Karpas-422 (cell line): ENCODE measurements around the gene BMPR1A. TPM values are rescaled to one million over a fixed set of nuclear protein-coding genes. Genes with fewer than 3 reads are reported as not detected.
"Not testable (repeated sequence)": the region's sequence is repeated elsewhere in the genome, so short reads cannot be mapped to it uniquely, and the experiment has no call there.

Experiments used
- DNase-seq: peaks from one replicate; pipeline ENCODE4 v3.0.0-alpha.2; 2015
- H2AFZ ChIP-seq: fragments of 200-600 bp; sonication (generic); 2 replicates; pipeline ENCODE4 v1.6.1; 2014; ENCODE audit warnings: antibody characterized with exemption, low read length, mixed read lengths
- H3K27ac ChIP-seq: fragments of 200-600 bp; sonication (generic); 2 replicates; pipeline ENCODE4 v1.5.1; 2014; ENCODE audit warnings: mild to moderate bottlenecking, low read length, moderate library complexity
- H3K27me3 ChIP-seq: fragments of 200-600 bp; sonication (generic); 2 replicates; pipeline ENCODE4 v1.6.1; 2014; ENCODE audit warnings: low read length, mixed read lengths
- H3K36me3 ChIP-seq: fragments of 200-600 bp; sonication (generic); 2 replicates; pipeline ENCODE4 v1.6.1; 2014; ENCODE audit warnings: low read length, mixed read lengths; ENCODE audit not compliant: insufficient read depth
- H3K4me1 ChIP-seq: fragments of 200-600 bp; sonication (generic); 2 replicates; pipeline ENCODE4 v1.6.1; 2014; ENCODE audit warnings: mild to moderate bottlenecking, low read length, mixed read lengths
- H3K4me2 ChIP-seq: fragments of 200-600 bp; sonication (generic); 2 replicates; pipeline ENCODE4 v1.6.1; 2014; ENCODE audit warnings: low read length, low read depth, mild to moderate bottlenecking; ENCODE audit not compliant: poor library complexity, severe bottlenecking
- H3K4me3 ChIP-seq: fragments of 200-600 bp; sonication (generic); 2 replicates; pipeline ENCODE4 v1.5.1; 2014; ENCODE audit warnings: mild to moderate bottlenecking, antibody characterized with exemption, low read length, mixed read lengths
- H3K79me2 ChIP-seq: fragments of 200-600 bp; sonication (generic); 2 replicates; pipeline ENCODE4 v1.6.1; 2014; ENCODE audit warnings: mild to moderate bottlenecking, low read length, mixed read lengths
- H3K9ac ChIP-seq: fragments of 200-600 bp; sonication (generic); 2 replicates; pipeline ENCODE4 v1.6.0; 2014; ENCODE audit warnings: low read length
- H3K9me2 ChIP-seq: fragments of 200-600 bp; sonication (generic), shearing (Covaris generic); replicated peaks from 2 replicates; pipeline ENCODE4 v1.6.0; 2014; ENCODE audit warnings: mild to moderate bottlenecking, low read length, moderate library complexity; ENCODE audit not compliant: insufficient read depth
- H3K9me3 ChIP-seq: fragments of 300-700, 200-600 bp; sonication (generic); 2 replicates; pipeline ENCODE4 v1.6.1; 2014; ENCODE audit warnings: low read length, mixed read lengths
- H4K20me1 ChIP-seq: fragments of 200-600 bp; sonication (generic); 2 replicates; pipeline ENCODE4 v1.6.1; 2014; ENCODE audit warnings: mild to moderate bottlenecking, antibody characterized with exemption, low read length, low read depth; ENCODE audit not compliant: insufficient read depth
- total RNA-seq: library from RNA; depleted of rRNA; stranded (reverse); fragments of >200 nt; shearing (Covaris generic); gene quantifications from 2 replicates; pipeline ENCODE4 v1.2.3, GENCODE V29; 2014; ENCODE audit warnings: low replicate concordance

BMPR1A gene
- total RNA-seq, 1 experiment from 2014 or later = 2.2 TPM

DNA sequence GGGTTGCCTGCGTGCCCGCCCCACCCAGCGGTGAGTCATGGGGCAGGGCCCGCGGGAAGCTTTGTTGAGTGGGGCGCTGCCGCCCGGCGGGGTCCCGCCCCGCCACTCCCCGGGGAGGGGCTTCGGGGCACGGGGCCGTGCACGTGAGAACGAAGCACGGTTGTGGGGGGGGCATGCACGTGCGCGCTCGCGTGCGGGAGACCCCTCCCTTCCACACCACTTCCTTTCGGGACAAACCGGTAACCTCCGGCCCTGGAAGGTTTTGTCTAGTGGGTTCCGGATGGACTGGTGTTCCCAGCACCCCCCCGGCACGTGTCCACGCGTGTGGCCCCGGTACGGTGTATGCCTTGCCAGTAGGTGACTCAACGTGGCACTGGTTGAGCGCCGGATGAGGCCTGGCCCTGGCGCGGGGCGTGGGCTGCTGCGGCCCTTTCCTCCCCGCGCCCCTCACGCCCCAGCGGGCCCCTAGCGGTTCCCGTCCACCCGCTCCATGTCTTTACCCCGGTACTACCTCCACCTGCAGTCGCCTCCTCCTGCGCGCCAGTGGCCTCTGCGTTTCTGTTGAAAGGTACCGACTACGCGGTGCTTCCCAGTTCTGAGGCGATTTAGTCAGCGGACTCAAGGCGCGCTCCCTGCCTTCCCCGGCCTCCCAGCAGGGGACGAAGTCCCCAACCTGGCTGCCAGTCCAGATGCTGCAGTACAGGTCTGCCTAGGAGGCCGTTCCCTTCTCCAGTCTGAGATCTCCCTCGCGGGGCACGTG is 215.0 kb downstream of the BMPR1A start:
- Histone ChIP-seq H3K4me2 (no peak overlapping the region), H3K4me1 (no peaks in the 10 kb centered on the region; the same call in none of the 2 replicates), H3K4me3 (no peak overlapping the region), H3K9me3 (no peaks in the 10 kb centered on the region), H3K9ac (no peak overlapping the region), H4K20me1 (no peaks in the 10 kb centered on the region), H3K79me2 (no peaks in the 10 kb centered on the region), H3K27ac (no peak overlapping the region), H3K27me3 (no peaks in the 10 kb centered on the region), H3K36me3 (no peaks in the 10 kb centered on the region), H3K9me2 (no peaks in the 10 kb centered on the region), H2AFZ (no peak overlapping the region)
- no peak for DNase-seq

DNA sequence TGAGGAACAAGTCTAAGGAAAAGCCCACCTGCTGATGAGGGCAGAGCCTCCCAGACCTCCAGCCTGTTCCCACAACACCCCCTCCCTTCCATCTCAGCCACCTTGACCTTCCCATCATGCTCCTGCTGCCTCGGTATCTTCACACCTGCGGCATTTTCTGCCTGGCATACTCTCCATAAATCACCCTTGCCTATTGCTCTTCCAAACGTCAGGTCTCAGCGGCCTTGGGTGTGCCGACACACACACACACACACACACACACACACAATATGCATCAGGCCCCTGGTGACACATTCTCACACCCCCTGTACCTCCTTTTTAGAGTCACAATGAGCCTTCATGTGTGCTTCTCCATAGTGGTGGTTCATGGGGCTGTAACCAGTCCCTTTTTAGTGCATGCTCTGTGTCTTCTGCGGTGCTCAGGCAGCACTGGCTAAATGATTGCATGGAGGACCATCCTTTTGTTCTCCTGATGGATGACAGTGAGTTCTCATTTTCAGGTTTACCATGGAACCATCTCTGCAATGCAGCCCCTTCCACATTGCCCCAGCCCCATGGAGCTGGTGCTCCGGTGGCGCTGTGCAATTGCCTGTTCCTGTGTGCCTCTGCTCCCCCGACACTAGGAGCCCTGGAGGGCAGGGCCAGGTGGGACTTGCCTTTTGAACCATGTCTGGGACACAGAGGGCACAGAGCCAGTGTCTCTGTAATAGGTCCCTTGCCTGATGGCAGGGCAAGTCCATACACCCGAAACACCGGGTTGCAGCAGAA is 216.4 kb downstream of the BMPR1A start:
- Histone ChIP-seq H3K36me3 (no peaks in the 10 kb centered on the region), H3K4me2 (no peak overlapping the region), H3K79me2 (no peaks in the 10 kb centered on the region), H3K9me3 (no peaks in the 10 kb centered on the region), H3K4me1 (no peaks in the 10 kb centered on the region), H3K27me3 (no peaks in the 10 kb centered on the region), H3K4me3 (no peak overlapping the region), H2AFZ (no peak overlapping the region), H4K20me1 (no peaks in the 10 kb centered on the region), H3K9ac (no peak overlapping the region), H3K27ac (no peak overlapping the region), H3K9me2 (no peaks in the 10 kb centered on the region)
- no peak for DNase-seq

DNA sequence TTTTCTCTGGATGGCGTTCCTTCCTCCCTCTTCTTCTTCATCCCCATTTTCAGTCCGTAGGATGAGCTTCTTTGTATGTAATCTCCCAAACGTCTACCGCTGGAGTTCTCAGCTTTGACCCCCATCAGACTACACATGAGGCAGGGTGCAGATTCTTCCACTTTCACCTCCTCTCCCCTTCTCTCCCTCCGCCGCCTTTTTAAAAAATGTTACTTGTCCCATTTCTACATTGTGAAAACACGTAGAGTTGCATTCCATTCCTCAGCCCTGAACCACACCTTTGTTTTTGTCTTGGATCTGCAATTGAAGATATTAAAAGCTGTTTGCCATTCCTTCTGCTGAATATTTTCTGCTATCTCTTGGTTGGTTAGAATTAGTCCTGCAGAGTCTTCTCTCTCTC is 218.1 kb downstream of the BMPR1A start:
- Histone ChIP-seq H3K9ac (no peak overlapping the region), H3K27me3 (no peaks in the 10 kb centered on the region), H3K36me3 (no peaks in the 10 kb centered on the region), H3K27ac (no peak overlapping the region), H3K4me2 (no peak overlapping the region), H4K20me1 (no peaks in the 10 kb centered on the region), H3K9me2 (no peaks in the 10 kb centered on the region), H2AFZ (no peak overlapping the region), H3K4me1 (no peaks in the 10 kb centered on the region), H3K9me3 (no peaks in the 10 kb centered on the region), H3K79me2 (no peaks in the 10 kb centered on the region), H3K4me3 (no peak overlapping the region)
- DNase-seq = no peak

DNA sequence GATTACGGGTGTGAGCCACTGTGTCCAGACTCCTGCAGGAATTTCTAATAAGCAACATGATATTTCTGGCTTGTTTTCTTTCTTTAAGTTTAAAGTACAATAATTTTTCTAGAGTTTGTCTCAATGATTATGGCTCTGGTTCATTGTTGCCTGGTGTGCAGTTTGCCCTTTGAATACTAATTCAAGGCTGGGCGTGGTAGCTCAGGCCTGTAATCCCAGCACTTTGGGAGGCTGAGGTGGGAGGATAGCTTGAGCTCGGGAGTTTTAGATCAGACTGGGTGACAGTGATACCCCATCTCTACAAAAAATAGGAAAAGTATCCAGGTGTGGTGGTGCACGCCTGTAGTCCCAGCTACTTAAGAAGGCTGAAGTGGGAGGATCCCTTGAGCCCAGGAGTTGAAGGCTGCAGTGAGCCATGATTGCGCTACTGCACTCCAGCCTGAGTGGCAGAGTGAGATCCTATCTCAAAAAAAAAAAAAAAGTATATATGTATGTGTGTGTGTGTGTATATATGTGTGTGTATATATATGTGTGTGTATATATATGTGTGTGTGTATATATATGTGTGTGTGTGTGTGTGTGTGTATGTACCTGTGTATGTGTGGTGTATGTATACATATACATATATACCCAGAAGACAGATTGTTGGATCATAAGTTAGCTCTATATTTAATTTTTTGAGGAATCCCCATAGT is 220.1 kb downstream of the BMPR1A start:
- Histone ChIP-seq H3K9ac (no peak overlapping the region), H3K36me3 (no peaks in the 10 kb centered on the region), H4K20me1 (no peaks in the 10 kb centered on the region), H3K27ac (no peak overlapping the region), H3K4me3 (no peak overlapping the region), H3K9me3 (no peaks in the 10 kb centered on the region), H3K27me3 (no peaks in the 10 kb centered on the region), H3K79me2 (no peaks in the 10 kb centered on the region), H3K4me2 (no peak overlapping the region), H3K4me1 (no peaks in the 10 kb centered on the region), H2AFZ (no peak overlapping the region), H3K9me2 (no peaks in the 10 kb centered on the region)
- no peak for DNase-seq

DNA sequence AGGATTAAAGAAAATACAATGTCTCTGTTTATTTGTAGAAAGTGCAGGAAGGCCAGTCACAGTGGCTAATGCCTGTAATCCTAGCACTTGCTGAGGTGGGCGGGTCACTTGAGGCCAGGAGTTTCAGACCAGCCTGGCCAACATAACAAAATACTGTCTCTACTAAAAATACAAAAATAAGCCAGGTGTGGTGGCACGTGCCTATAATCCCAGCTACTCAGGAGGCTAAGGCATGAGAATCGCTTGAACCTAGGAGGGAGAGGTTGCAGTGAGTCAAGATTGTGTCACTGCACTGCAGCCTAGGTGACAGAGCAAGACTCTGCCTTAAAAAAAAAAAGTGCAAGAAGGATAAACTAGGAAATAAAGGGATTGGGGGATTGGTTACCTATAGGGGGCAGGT is 222.0 kb downstream of the BMPR1A start:
- H3K9me3 ChIP-seq, H3K4me2 ChIP-seq, H3K27ac ChIP-seq, H3K9ac ChIP-seq, H4K20me1 ChIP-seq, H3K79me2 ChIP-seq, DNase-seq, H2AFZ ChIP-seq, H3K4me1 ChIP-seq, H3K4me3 ChIP-seq, H3K9me2 ChIP-seq, H3K36me3 ChIP-seq, H3K27me3 ChIP-seq: not testable (repeated sequence)

DNA sequence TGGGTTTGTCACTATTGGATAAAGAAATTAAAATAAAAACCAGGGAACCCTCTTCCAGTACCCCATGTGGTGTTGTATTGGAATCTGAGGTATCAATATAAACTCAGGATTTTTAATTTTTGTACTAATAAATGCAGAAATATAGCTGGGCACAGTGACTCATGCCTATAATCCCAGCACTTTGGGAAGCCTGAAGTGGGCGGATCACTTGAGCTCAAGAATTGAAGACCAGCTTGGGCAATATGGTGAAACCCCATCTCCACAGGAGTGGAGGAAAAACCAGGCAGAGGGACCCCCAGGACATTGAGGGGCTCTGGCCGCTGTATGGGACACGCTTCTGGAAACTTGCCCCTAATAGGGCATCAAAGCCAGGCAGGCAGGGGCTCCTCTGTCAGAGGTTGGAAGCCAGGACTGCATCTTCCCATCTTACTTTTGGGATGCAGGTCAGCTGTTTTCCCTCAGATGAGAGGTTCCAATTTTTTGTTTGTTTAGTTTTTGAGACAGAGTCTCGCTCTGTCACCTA is 222.9 kb downstream of the BMPR1A start:
- Histone ChIP-seq H4K20me1 (no peaks in the 10 kb centered on the region), H3K9ac (no peak overlapping the region), H3K27ac (no peak overlapping the region), H3K4me2 (no peak overlapping the region), H2AFZ (no peak overlapping the region), H3K4me3 (no peak overlapping the region), H3K27me3 (no peaks in the 10 kb centered on the region), H3K79me2 (no peaks in the 10 kb centered on the region), H3K4me1 (no peaks in the 10 kb centered on the region), H3K36me3 (no peaks in the 10 kb centered on the region), H3K9me3 (no peaks in the 10 kb centered on the region), H3K9me2 (no peaks in the 10 kb centered on the region)
- DNase-seq = no peak

DNA sequence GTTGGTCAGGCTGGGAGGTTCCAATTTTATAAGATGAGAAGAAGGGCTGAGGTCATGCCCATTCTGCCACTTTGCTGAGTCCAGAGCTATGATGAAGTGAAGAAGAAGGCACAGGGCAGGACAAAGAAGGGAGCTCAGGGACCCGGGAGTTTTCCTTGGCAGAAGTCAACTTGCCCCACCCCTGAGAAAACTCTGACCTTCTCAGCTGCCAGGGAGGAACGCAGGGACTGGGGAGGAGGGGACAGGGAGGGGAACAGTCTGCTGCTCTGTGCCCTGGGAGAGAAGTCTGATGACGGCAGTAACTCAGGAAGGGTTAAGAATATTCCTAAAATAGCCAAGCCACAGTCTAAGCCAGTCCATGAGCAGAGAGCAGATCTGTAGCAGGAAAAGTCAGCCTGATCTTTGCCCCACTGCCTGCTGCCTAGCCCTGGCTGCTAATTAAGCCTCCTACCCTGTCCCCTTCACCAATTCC is 223.6 kb downstream of the BMPR1A start:
- Histone ChIP-seq H3K36me3 (no peaks in the 10 kb centered on the region), H2AFZ (no peak overlapping the region), H3K4me3 (no peak overlapping the region), H3K9me2 (no peaks in the 10 kb centered on the region), H3K27ac (no peak overlapping the region), H3K79me2 (no peaks in the 10 kb centered on the region), H3K9ac (no peak overlapping the region), H3K27me3 (no peaks in the 10 kb centered on the region), H3K9me3 (no peaks in the 10 kb centered on the region), H3K4me1 (no peaks in the 10 kb centered on the region), H4K20me1 (no peaks in the 10 kb centered on the region), H3K4me2 (no peak overlapping the region)
- DNase-seq = no peak

DNA sequence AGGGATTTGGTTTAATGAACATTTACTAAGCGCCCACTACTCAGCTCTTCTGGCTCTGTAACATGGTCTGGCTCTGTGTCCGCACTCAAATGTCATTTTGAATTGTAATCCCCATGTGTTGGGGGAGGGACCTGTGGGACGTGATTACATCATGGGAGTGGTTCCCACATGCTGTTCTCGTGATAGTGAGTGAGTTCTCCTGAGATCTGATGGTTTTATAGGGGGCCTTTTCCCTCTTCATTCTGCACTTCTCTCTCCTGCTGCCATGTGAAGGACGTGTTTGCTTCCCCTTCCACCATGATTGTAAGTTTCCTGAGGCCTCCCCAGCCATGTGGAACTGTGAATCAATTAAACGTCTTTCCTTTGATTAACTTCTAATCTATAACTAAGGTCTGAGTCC is 224.6 kb downstream of the BMPR1A start:
- not testable (repeated sequence) for H3K27ac ChIP-seq, H4K20me1 ChIP-seq, H3K9ac ChIP-seq, H3K4me2 ChIP-seq, H3K9me2 ChIP-seq, H3K9me3 ChIP-seq, H3K4me3 ChIP-seq, H3K27me3 ChIP-seq, H2AFZ ChIP-seq, H3K36me3 ChIP-seq, H3K79me2 ChIP-seq, DNase-seq, H3K4me1 ChIP-seq
